ENCODE results near the gene FOXP1. TPM values are rescaled to one million over a fixed set of nuclear protein-coding genes. Genes with fewer than 3 reads are reported as not detected.

Gene FOXP1
- total and polyA plus RNA-seq, 9 of the 15 experiments (the other 6 are each of a cell fraction or from before 2014, with no cell fraction given), result 7.7 to 34.5 (median 13.7) TPM

- TF ChIP-seq HMBOX1 (IDR thresholded peaks at IDR 0.05) (0 out of 2 replicates have a peak, but pooled peaks have one; percentile 2), SAFB (IDR thresholded peaks at IDR 0.05; ENCODE audit: borderline replicate concordance, low read depth, low read length) (no peak), RBM22 (IDR thresholded peaks at IDR 0.05; ENCODE audit: low read depth, low read length, poor library complexity, severe bottlenecking) (no peak), ETS2 (tag; IDR thresholded peaks at IDR 0.05; ENCODE audit: borderline replicate concordance, poor library complexity, severe bottlenecking) (no peak), TEAD1 (CRISPR knock-in tag; IDR thresholded peaks at IDR 0.05) (no peak), PKNOX1 (IDR thresholded peaks at IDR 0.05) (peak; percentile 69; the same call in 1 of the 2 replicates), ARID4B (CRISPR knock-in tag; IDR thresholded peaks at IDR 0.05) (no peak), ZNF609 (CRISPR knock-in tag; IDR thresholded peaks at IDR 0.05; ENCODE audit: borderline replicate concordance) (no peak), PHB2 (IDR thresholded peaks at IDR 0.05; ENCODE audit: low read depth) (no peak), MEIS2 (IDR thresholded peaks at IDR 0.05; ENCODE audit: partially characterized antibody) (peak; percentile 84), ZNF76 (CRISPR knock-in tag; IDR thresholded peaks at IDR 0.05; ENCODE audit: borderline replicate concordance) (no peak), CEBPB (tag; IDR thresholded peaks at IDR 0.05) (peak; percentile 96), ZNF146 (CRISPR knock-in tag; IDR thresholded peaks at IDR 0.05; ENCODE audit: unreplicated experiment) (no peak), MCM3 (IDR thresholded peaks at IDR 0.05) (no peak)
Observed at GRCh38 chr3:71062037-71062932, 521.2 kb downstream of the FOXP1 start (continued).
